A673 (cell line): ENCODE measurements around the gene CLDN14.

Source experiments
- CTCF ChIP-seq: fragments of 300-800, 200-600 bp; sonication (generic); conservative IDR thresholded peaks from 2 replicates; pipeline ENCODE4 v1.5.1; 2017; ENCODE audit warnings: low read depth, mild to moderate bottlenecking, antibody characterized with exemption, low read length, moderate library complexity, mixed read lengths
- EZH2 ChIP-seq: fragments of 200-600 bp; sonication (generic); IDR thresholded peaks from 2 replicates; pipeline ENCODE4 v1.6.1; 2017; ENCODE audit warnings: borderline replicate concordance, low read depth, mild to moderate bottlenecking, mixed read lengths, antibody characterized with exemption, low read length; ENCODE audit not compliant: poor library complexity, severe bottlenecking

- TF ChIP-seq EZH2 (no peak), CTCF (no peak)
Observed at GRCh38 chr21:36527317-36527716, 47.4 kb upstream of the CLDN14 start.
